Measurements from ENCODE around the gene RALGAPB. TPM values are rescaled to one million over a fixed set of nuclear protein-coding genes. Genes with fewer than 3 reads are reported as not detected.

RALGAPB gene
- polyA plus RNA-seq, 1 of the 3 experiments (the other 2 are of a cell fraction) = 10.8 TPM

DNA sequence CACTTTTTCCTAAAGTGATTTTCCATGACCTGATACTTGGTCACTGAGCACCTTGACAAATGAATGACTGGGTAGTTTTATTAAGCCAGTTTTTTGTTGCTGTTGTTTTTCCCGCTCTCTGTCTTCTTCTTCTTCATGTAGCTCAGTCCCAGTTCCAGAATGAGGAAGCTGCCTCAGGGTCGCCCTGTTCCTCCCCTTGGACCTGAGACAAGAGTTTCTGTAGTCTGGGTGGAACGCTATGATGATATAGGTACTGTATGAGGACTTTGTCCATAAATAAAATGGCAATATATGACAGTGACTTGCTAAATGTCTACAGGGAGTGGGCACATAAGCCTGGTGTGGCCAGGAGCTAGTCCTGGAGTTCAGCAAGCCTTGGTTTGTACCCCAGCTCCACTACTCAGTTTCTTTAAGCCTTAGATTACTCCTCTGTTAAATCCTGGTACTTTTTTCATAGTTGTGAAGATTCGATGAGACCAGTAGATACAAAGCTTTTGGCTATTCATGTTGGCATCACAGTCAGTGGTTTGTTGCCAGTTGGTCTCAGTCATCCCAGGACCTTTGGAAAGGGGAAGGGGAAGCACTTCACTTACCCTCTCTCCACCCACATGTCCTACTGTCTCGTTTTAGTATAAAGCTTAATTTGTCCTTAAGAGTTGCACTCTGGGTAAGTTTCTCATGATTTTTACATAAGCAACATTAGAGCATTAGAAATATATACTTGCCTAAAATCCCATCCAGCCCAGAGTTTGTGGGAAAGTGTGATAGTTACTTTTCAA lies 97.3 kb downstream of the RALGAPB start:
- ChIA-PET POLR2A (no interaction called here), CTCF (interaction anchor here (1.0 to 1.1 kb wide), 3 partner anchors 11 to 124 kb away, joined by 3 read pairs; no protein-coding TSS in a partner anchor)
- Histone ChIP-seq H3K9me2 (no peaks in the 10 kb centered on the region), H3K9me3 (no peaks in the 10 kb centered on the region), H3K27me3 (ENCODE audit: insufficient read depth) (no peaks in the 10 kb centered on the region), H3K4me3 (ENCODE audit: low read depth in 2 of 2, low read length in 1 of 2) (no peak overlapping the region), H3K36me3 (replicated peaks in 1 of 2; ENCODE audit: control insufficient read depth in 1 of 2, insufficient read depth in 2 of 2, low read length in 1 of 2) (peaks cover 81 to 89% of the 10 kb centered on the region in 2 experiments), H3K4me2 (no peak overlapping the region), H3K27ac (ENCODE audit: low read depth in 2 of 2, low read length in 1 of 2) (no peak overlapping the region), H3K9ac (no peak overlapping the region), H2AFZ (ENCODE audit: low read depth) (no peak overlapping the region), H3K79me2 (ENCODE audit: insufficient read depth) (no peaks in the 10 kb centered on the region), H4K20me1 (ENCODE audit: insufficient read depth) (no peaks in the 10 kb centered on the region), H3F3A (replicated peaks; ENCODE audit: insufficient read depth) (no peaks in the 10 kb centered on the region), H3K4me1 (ENCODE audit: control insufficient read depth in 1 of 2, insufficient read depth in 2 of 2, low read depth in 1 of 2, low read length in 1 of 2) (peaks cover 0 to 9% of the 10 kb centered on the region in 2 experiments; a peak in 1 of 4 replicates)
- TF ChIP-seq TEAD4 (IDR thresholded peaks at IDR 0.05; ENCODE audit: borderline replicate concordance, insufficient read depth) (no peak), YY1 (IDR thresholded peaks at IDR 0.05; ENCODE audit: low read depth) (no peak), GATA2 (CRISPR knock-in tag; IDR thresholded peaks at IDR 0.05) (no peak), ELF1 (IDR thresholded peaks at IDR 0.05) (no peak), TAF1 (IDR thresholded peaks at IDR 0.05; ENCODE audit: borderline replicate concordance, low read depth, low read length) (no peak), FOXJ3 (CRISPR knock-in tag; IDR thresholded peaks at IDR 0.05) (no peak), MXI1 (IDR thresholded peaks at IDR 0.05; ENCODE audit: low read depth, low read length) (no peak), EP300 (IDR thresholded peaks at IDR 0.05; ENCODE audit: borderline replicate concordance in 1 of 2, low read depth in 1 of 2, low read length in 1 of 2) (no peak), GABPA (IDR thresholded peaks at IDR 0.05; ENCODE audit: low read depth) (no peak), RCOR1 (IDR thresholded peaks at IDR 0.05; ENCODE audit: low read length) (no peak)
- TF ChIP-seq, protein P1, sequence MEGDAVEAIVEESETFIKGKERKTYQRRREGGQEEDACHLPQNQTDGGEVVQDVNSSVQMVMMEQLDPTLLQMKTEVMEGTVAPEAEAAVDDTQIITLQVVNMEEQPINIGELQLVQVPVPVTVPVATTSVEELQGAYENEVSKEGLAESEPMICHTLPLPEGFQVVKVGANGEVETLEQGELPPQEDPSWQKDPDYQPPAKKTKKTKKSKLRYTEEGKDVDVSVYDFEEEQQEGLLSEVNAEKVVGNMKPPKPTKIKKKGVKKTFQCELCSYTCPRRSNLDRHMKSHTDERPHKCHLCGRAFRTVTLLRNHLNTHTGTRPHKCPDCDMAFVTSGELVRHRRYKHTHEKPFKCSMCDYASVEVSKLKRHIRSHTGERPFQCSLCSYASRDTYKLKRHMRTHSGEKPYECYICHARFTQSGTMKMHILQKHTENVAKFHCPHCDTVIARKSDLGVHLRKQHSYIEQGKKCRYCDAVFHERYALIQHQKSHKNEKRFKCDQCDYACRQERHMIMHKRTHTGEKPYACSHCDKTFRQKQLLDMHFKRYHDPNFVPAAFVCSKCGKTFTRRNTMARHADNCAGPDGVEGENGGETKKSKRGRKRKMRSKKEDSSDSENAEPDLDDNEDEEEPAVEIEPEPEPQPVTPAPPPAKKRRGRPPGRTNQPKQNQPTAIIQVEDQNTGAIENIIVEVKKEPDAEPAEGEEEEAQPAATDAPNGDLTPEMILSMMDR (IDR thresholded peaks at IDR 0.05) = no peak
- TF ChIP-seq, protein P2, sequence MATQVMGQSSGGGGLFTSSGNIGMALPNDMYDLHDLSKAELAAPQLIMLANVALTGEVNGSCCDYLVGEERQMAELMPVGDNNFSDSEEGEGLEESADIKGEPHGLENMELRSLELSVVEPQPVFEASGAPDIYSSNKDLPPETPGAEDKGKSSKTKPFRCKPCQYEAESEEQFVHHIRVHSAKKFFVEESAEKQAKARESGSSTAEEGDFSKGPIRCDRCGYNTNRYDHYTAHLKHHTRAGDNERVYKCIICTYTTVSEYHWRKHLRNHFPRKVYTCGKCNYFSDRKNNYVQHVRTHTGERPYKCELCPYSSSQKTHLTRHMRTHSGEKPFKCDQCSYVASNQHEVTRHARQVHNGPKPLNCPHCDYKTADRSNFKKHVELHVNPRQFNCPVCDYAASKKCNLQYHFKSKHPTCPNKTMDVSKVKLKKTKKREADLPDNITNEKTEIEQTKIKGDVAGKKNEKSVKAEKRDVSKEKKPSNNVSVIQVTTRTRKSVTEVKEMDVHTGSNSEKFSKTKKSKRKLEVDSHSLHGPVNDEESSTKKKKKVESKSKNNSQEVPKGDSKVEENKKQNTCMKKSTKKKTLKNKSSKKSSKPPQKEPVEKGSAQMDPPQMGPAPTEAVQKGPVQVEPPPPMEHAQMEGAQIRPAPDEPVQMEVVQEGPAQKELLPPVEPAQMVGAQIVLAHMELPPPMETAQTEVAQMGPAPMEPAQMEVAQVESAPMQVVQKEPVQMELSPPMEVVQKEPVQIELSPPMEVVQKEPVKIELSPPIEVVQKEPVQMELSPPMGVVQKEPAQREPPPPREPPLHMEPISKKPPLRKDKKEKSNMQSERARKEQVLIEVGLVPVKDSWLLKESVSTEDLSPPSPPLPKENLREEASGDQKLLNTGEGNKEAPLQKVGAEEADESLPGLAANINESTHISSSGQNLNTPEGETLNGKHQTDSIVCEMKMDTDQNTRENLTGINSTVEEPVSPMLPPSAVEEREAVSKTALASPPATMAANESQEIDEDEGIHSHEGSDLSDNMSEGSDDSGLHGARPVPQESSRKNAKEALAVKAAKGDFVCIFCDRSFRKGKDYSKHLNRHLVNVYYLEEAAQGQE (IDR thresholded peaks at IDR 0.05; ENCODE audit: low read depth, low read length) = no peak
- TF ChIP-seq, protein P3, sequence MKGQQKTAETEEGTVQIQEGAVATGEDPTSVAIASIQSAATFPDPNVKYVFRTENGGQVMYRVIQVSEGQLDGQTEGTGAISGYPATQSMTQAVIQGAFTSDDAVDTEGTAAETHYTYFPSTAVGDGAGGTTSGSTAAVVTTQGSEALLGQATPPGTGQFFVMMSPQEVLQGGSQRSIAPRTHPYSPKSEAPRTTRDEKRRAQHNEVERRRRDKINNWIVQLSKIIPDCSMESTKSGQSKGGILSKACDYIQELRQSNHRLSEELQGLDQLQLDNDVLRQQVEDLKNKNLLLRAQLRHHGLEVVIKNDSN (IDR thresholded peaks at IDR 0.05; ENCODE audit: borderline replicate concordance, low read depth) = no peak
- 85% methylated on average over 4 of the region's 5 CpGs for WGBS (ENCODE audit: low lambda C conversion rate)
- DNase-seq = no peak

All from SK-N-SH (cell line).